NCI-H524 (cell line): ENCODE results near the gene CLDND2.

Source experiments
- DNase-seq, 2 experiments: peaks; one replicate each; lab custom pipeline; 2025; lab: John Stamatoyannopoulos, UW

The CLDND2 gene

DNA sequence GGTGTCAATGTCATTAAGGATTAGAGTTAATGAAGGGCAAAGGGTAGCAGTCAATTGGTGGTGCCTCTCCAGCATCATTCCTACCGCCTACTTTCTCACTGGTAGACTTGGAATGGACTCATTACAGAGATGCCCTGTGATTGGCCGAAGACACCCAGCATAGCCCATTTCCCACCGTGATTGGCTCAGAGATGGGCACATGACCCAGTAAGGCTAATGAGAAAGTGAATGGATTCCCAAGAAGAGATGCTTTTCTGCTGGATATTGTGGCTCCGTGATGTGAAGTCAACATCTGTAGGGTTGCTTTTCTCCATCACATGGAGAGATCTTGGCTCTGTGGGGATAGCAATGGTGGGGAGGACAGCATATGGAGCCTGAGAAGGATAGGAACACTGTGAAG, 38.4 kb downstream of the CLDND2 start:
- DNase-seq: no peak

DNA sequence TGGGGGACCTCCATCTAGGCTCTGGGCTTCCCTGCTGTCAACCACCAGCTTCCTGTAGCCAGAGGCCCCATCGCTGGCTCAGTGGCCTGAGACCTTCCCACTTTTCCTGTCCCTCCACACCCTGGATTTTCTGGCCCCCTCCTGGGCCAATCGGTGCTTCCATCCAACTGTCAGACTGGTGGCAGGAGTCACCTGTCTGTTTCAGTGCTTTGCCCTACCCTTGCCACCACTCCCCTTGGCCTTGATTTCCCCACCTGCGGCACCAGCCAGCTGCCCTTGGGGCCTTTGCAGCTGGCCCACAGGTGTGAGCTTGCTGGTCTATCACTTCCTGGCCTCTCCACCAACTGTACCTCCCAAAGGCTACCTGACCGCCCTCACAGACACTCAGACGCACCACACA, 39.4 kb downstream of the CLDND2 start:
- DNase-seq: no peak

DNA sequence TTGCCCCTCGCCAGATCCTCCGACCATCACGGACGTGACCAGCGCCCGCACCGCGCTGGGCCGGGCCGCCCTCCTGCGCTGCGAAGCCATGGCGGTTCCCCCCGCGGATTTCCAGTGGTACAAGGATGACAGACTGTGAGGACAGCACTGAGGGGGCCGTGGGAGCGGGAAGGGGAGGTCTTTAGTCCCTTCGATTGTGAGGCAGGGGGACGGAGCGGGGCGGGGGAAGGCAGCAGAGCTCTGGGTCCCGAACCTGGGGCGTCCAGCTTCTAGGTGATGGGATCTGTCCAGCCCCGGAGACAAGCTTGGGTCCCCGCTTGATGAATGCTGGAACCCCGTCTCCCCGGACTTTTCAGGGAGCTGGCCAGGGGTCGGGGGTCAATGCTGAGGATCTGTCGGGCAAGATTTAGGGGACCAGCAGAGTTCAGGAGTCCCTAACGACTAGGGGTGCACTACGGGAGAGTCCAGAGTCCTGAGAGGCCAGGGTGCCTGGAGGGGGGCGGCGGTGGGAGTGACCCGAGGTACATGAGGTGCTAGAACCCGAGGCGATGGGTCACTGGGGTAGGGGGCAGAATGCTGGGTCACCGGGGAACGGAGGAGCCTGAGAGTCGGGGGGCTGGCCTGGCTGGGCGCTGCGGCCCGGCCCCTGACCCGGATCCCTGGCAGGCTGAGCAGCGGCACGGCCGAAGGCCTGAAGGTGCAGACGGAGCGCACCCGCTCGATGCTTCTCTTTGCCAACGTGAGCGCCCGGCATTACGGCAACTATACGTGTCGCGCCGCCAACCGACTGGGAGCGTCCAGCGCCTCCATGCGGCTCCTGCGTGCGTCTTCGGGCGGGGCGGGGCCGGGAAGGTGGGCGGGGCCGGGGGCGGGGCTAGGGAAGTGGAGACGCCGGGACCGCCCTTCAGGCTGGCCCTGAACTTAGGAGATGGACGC, 41.5 kb downstream of the CLDND2 start:
- no peak for DNase-seq

DNA sequence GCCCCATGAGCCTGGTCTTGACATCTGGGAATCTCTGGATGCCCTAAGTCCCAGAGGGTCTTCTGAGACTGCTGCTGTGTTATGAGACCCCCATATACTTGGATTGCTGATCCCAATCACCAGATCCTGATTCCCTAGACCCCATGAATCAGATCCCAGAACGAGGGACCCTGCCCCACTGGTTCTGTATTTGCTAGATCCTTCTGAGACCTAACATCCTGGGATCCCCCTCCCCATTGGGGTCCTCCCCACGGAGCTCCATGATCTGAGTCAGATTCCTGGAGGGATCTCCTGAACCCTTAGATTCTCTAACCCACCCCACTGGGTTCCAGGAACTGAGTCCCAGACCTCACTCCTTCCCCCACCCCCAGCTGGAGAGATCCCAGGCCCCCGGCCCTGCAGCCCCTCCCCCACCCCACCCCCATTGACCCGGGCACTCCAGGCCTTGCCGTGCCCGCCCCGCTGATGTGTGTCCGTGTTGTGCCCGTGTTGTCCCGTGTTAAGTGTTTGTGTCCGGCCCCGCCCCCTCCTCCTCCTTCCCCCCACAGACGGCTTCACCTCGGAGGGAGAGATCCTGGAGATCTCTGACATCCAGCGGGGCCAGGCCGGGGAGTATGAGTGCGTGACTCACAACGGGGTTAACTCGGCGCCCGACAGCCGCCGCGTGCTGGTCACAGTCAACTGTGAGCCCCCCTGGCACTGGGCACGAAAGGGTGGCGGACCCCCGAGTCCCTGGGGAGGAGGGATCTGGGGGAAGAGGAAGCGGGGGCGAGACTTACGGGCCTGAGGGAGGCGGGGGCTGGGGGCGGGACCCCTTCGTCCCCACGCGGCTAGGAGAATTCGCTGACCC, 42.4 kb downstream of the CLDND2 start:
- no peak for DNase-seq

DNA sequence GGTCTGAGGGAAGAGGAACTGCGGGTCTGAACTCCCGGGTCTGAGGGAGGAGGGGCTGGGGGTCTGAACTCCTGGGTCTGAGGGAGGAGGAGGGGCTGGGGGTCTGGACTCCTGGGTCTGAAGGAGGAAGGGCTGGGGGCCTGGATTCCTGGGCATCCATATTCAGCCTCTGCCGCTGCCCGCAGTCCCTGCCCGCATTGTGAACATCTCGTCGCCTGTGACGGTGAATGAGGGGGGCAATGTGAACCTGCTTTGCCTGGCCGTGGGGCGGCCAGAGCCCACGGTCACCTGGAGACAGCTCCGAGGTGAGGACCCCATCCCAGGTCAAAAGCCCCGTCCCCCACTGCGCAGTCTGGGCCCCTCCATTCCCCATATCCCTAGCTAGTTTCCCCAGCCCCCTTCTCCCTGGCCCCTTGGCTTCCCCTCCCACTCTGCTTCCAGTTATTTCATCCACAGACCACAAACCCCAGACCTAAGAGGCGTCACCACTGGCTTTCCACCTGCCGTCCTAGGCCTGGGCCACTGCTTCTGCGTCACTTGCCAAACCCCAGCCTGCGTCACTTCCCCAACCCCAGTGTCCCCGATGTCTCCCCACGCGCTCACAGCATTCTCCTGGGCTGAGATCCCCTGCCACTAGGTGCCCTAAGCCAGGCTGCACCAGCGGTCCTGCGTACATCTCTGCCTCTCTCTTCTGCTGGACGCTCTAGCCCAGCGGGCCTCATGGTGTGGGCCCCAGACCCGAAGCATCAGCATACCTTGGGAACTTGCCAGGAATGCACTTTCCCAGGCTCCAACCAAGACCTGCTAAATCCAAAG, 43.4 kb downstream of the CLDND2 start:
- DNase-seq: no peak

DNA sequence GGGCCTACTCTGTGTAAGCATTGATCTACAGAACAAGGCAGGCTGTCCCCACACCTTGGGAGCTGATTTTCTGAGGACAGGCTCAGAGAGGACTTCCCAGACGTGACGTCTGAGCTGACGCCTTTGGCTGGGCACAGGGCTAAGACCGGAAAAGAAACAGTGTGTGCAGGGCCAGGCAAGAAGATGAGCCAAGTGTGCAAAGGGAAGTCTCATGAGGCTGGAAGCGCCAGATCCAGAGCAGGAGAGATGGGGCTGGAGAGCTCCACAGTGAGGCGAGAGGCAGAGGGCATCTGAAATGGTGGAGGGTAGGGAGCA, 44.7 kb downstream of the CLDND2 start:
- no peak for DNase-seq

DNA sequence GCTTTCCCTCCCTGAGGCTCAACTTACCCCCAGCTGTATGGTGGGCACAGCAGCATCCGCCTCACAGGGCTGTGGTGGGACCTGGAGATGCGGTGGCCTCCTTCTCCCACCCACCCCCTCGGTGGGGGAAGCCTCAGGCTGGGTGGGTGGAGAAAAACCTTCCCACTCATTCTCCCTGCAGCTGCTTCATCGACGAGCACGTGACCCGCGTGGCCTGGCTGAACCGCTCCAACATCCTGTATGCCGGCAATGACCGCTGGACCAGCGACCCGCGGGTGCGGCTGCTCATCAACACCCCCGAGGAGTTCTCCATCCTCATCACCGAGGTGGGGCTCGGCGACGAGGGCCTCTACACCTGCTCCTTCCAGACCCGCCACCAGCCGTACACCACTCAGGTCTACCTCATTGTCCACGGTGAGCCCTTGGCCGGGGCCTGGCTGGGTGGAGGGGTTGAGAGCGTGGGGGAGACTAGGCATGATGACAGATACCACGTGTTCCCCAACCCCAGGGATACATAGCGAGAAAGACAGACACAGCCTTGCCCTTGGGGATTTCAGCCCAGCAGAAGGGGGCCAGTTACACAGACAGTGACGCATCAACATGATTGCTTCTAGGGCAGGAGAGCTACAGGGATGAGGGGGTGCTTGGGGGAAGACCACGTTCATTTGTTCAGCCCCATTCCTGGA, 45.2 kb downstream of the CLDND2 start:
- no peak for DNase-seq

DNA sequence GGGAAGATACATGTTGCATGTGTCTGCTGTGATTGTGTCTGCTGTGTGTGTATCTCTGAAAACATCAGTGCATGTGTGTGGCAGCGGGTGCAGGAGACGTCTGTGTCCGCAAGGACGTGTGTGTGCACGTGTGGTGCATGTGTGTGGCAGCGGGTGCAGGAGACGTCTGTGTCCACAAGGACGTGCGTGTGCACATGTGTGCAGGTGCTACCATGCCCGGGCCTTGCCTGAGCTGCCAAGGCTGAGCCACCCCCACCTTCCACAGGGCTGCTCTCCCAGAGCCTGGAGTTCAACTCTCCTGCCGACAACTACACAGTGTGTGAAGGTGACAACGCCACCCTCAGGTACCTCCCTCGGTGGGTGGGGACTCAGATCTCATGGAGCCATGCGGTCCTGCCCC, 47.0 kb downstream of the CLDND2 start:
- no peak for DNase-seq

DNA sequence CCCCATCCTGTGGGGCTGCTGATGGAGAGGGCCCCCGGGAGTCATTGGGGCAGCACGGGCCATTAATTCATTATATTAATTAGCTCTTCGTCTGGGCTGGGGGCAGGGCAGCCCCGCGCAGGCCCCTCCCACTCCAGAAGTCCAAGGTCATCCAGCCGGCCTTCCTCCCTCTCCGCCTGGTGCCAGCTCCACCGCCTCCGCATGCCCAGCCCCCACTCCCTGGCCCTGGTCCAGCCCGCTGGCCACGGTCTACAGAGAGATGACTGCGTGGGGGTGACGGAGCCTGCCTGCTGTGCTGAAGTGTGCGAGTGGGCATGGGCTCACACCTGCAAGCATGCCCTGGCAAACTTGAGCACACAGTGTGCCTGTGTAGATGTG, 48.5 kb downstream of the CLDND2 start:
- DNase-seq: no peak

DNA sequence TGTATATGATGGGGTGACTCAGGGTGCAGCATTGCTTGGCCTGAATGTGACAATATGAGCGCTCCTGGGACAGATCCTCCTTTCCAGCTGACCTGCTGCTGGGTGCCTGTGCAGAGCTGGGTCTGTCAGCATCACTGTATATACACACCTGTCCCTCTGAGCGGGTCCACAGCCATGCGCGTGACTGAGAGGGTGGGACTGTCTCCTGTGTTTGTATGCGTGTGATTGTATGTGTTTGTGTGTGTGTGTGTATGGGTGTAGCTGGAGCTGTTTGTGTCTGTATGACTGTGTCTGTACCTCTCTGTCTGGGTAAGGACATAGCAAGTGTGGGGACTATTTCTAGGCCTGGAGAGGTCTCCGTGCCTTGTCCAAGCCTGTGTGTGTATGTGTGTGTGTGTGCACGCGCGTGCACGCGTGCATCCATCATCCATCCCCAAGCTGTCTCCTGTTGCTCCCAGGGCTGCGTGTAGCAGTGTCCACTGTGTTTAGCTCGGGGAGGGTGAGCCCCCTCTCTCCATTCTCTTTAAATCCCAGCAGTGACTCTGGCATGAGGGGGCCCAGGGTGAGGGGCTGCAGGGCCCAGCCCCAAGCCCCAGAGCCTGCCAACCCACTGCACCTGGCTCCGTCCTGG, 49.0 kb downstream of the CLDND2 start:
- DNase-seq: no peak

DNA sequence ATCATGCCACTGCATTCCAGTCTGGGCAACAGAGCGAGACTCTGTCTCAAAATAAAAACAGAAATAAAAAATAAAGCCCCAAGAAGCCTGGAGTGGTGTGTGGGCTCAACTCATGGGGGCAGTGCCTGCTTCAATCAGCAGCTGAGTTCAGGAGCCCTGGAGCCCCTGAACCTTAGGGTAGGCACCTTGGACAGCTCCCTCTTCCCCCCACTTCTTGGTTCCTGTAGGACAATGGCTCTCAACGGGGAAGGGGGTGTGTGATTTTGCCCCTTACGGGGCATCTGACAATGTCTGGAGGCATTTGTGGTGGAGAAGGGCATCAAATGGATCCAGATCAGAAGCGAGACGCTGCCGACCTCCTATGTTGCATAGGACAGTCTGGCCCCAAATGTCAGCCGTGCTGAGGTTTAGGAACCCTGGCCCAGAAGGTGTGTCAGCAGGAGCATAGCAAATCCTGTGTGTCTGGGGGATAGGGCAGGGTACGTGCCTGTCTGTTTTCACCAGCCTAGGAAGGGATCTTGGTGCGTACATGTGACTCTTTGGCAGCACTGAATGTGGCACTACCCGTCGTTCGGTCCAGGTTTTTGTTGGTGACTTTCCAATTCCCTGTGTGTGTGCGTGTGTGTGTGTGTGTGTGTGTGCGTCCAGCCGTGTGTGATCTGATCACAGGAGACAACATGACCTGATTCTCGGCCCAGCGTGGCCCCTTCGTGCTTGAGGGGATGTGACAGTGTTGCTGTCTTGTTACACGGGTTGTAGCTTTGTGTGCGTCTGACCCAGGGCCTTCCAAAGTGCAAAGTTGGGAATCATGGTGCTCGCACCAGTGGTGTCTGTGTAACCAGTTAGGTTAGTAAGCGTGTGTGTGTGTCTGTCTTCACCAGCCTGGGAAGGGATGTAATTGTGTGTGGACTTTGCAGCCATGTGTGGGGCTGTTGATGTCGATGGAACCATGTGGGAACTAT, 49.8 kb downstream of the CLDND2 start:
- DNase-seq: no peak

DNA sequence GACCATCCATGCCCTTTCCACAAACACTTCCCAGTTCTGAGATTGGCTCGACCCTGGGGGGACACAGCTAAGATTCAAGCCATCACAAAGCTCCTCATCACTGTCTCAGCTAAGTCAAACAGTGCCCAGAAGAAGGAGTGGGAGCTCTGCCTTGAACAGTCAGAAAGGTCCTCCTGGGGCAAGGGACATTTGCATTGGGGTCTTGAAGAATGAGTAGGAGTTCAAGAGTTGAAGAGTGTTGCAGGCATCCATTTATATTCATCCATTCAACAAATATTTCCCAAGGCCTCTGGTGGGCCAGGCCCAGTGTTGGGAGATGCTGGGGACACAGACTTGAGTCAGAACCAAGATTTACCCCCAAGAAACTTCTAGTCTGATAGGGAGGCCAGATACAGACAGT, 50.8 kb downstream of the CLDND2 start:
- DNase-seq: no peak

DNA sequence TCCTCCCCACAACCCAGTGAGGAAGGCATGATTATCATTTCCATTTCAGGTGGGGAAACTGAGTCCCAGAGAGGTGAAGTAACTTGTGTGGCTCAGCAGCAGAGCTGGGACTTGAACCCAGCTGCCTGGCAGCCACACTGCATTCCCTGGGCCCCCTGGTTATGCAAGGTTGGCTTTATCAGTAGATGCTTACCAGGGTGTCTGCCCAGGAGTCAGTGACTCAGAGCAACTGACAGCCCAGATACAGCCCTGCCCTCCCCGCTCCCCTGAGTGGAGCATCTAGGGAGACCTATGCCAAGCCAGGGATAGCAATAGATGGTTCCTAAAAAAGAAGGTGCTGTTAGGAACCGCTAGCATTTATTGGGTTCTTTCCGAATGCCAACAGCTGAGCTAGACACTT, 51.4 kb downstream of the CLDND2 start:
- no peak for DNase-seq
